WTC11 (cell line): ENCODE data around the gene POFUT2. TPM values are rescaled to one million over a fixed set of nuclear protein-coding genes. Genes with fewer than 3 reads are reported as not detected.

Experiments
- ATAC-seq: fragments of 200-7000 bp; cut with Tn5 transposase; 2 replicates; pipeline ENCODE4 v1.10.0; 2021; ENCODE audit warnings: mild to moderate bottlenecking, moderate library complexity
- CTCF ChIA-PET: fragments of 300-600 bp; sonication (Branson Sonifier 250); formaldehyde crosslinking; loops from one replicate; lab custom pipeline; 2021; ENCODE audit warnings: antibody characterized with exemption; lab: Charles Lee
- POLR2A ChIA-PET: fragments of 350-600 bp; sonication (Branson Sonifier 250); formaldehyde crosslinking; loops from one replicate; lab custom pipeline; 2021; ENCODE audit warnings: antibody characterized with exemption; lab: Charles Lee
- DNase-seq: peaks from one replicate; pipeline ENCODE4 v3.0.0; 2021; ENCODE audit warnings: low spot score
- H3K27ac Mint-ChIP-seq: 2 replicates; pipeline ENCODE4 v1.8.0; 2021; ENCODE audit warnings: mixed read lengths
- H3K27me3 Mint-ChIP-seq: 2 replicates; pipeline ENCODE4 v1.8.0; 2021; ENCODE audit warnings: low read depth, mild to moderate bottlenecking, moderate library complexity, mixed read lengths
- H3K36me3 Mint-ChIP-seq: 2 replicates; pipeline ENCODE4 v1.8.0; 2021; ENCODE audit warnings: mixed read lengths
- H3K4me1 Mint-ChIP-seq: 2 replicates; pipeline ENCODE4 v1.8.0; 2022; ENCODE audit warnings: mixed read lengths
- H3K4me3 Mint-ChIP-seq: 2 replicates; pipeline ENCODE4 v1.8.0; 2021; ENCODE audit warnings: mild to moderate bottlenecking, moderate library complexity, mixed read lengths
- H3K9me3 Mint-ChIP-seq: 2 replicates; pipeline ENCODE4 v1.8.0; 2021; ENCODE audit warnings: mixed read lengths
- CBFB ChIP-seq: sonication (generic); formaldehyde crosslinking; IDR thresholded peaks from 2 replicates; pipeline ENCODE4 v1.8.1; 2022; ENCODE audit warnings: mild to moderate bottlenecking, low read depth, missing genetic modification reagents
- ERG ChIP-seq: fragments of 250-450 bp; sonication (Bioruptor Pico); IDR thresholded peaks from 2 replicates; pipeline ENCODE4 v1.8.0; 2021; ENCODE audit warnings: mild to moderate bottlenecking
- HMGXB4 ChIP-seq: sonication (generic); formaldehyde crosslinking; IDR thresholded peaks from 2 replicates; pipeline ENCODE4 v1.8.1; 2023; ENCODE audit warnings: mild to moderate bottlenecking, moderate library complexity, missing genetic modification reagents
- JUN ChIP-seq: sonication (generic); formaldehyde crosslinking; IDR thresholded peaks from 2 replicates; pipeline ENCODE4 v1.8.0; 2023; ENCODE audit warnings: mild to moderate bottlenecking, missing genetic modification reagents
- NFATC4 ChIP-seq: fragments of 250-450 bp; sonication (Bioruptor Pico); IDR thresholded peaks from 2 replicates; pipeline ENCODE4 v1.9.0; 2021; ENCODE audit warnings: mild to moderate bottlenecking
- NFE2L1 ChIP-seq: sonication (generic); formaldehyde crosslinking; IDR thresholded peaks from 2 replicates; pipeline ENCODE4 v1.8.1; 2023; ENCODE audit warnings: missing genetic modification reagents
- PRDM15 ChIP-seq: sonication (generic); formaldehyde crosslinking; IDR thresholded peaks from 2 replicates; pipeline ENCODE4 v1.8.0; 2022; ENCODE audit warnings: missing genetic modification reagents
- SOX15 ChIP-seq: fragments of 250-450 bp; sonication (Bioruptor Pico); IDR thresholded peaks from 2 replicates; pipeline ENCODE4 v1.9.0; 2021; ENCODE audit warnings: mild to moderate bottlenecking
- TEAD1 ChIP-seq: sonication (generic); formaldehyde crosslinking; IDR thresholded peaks from 2 replicates; pipeline ENCODE4 v1.8.0; 2022; ENCODE audit warnings: mild to moderate bottlenecking, missing genetic modification reagents
- ZNF219 ChIP-seq: sonication (generic); formaldehyde crosslinking; IDR thresholded peaks from 2 replicates; pipeline ENCODE4 v1.8.0; 2023; ENCODE audit warnings: missing genetic modification reagents, mild to moderate bottlenecking, borderline replicate concordance
- ZNF281 ChIP-seq: sonication (generic); formaldehyde crosslinking; IDR thresholded peaks from 2 replicates; pipeline ENCODE4 v1.8.0; 2023; ENCODE audit warnings: mild to moderate bottlenecking, missing genetic modification reagents
- ZNF512 ChIP-seq: sonication (generic); formaldehyde crosslinking; IDR thresholded peaks from 2 replicates; pipeline ENCODE4 v1.8.1; 2022; ENCODE audit warnings: missing genetic modification reagents, borderline replicate concordance
- ZSCAN18 ChIP-seq: fragments of 250-450 bp; sonication (Bioruptor Pico); IDR thresholded peaks from 2 replicates; pipeline ENCODE4 v2.1.2; 2022; ENCODE audit warnings: mild to moderate bottlenecking, moderate library complexity
- total RNA-seq: library from RNA; stranded (reverse); gene quantifications from 3 replicates; pipeline ENCODE4 v1.2.3, GENCODE V29; 2021

POFUT2 gene
- total RNA-seq, 1 experiment from 2014 or later: 39.7 TPM

- TF ChIP-seq PRDM15 (CRISPR knock-in tag) (no peak), NFATC4 (CRISPR knock-in tag) (no peak)
These were observed 18.1 kb upstream of the POFUT2 start (continued) for GRCh38 chr21:45305836-45306235.

- Mint-ChIP-seq H3K4me1 (peaks cover 6% of the 10 kb centered on the region; the same call in 1 of the 2 replicates), H3K27me3 (no peaks in the 10 kb centered on the region)
These were observed 17.2 kb upstream of the POFUT2 start for GRCh38 chr21:45304945-45305344.

GRCh38 chr21:45304476-45304830 is 16.8 kb upstream of the POFUT2 start:
- ChIA-PET POLR2A (no interaction called here), CTCF (no interaction called here)
- ATAC-seq: no peak
- DNase-seq: peak; percentile 7
- TF ChIP-seq ZSCAN18 (no peak), NFE2L1 (CRISPR knock-in tag) (no peak)
- Mint-ChIP-seq H3K9me3 (no peaks in the 10 kb centered on the region), H3K27ac (no peak overlapping the region; the same call in 1 of the 2 replicates), H3K4me3 (no peak overlapping the region), H3K36me3 (no peaks in the 10 kb centered on the region), H3K4me1 (peaks cover 5% of the 10 kb centered on the region; the same call in 1 of the 2 replicates), H3K27me3 (no peaks in the 10 kb centered on the region)

More at GRCh38 chr21:45304945-45305344, 17.2 kb upstream of the POFUT2 start:
- peak; percentile 5 for DNase-seq
- TF ChIP-seq SOX15 (CRISPR knock-in tag): no peak
- no peak for TF ChIP-seq HMGXB4 (CRISPR knock-in tag)
- no peak for TF ChIP-seq ZNF512 (CRISPR knock-in tag)
- TF ChIP-seq, all 79 proteins: peak for 0
- no peaks in the 10 kb centered on the region for H3K9me3 Mint-ChIP-seq
- ChIA-PET CTCF (no interaction called here), POLR2A (no interaction called here)
- ATAC-seq: no peak
- H3K4me3 Mint-ChIP-seq: no peak overlapping the region
- no peak overlapping the region; the same call in 1 of the 2 replicates for H3K27ac Mint-ChIP-seq
- no peaks in the 10 kb centered on the region for H3K36me3 Mint-ChIP-seq

GRCh38 chr21:45303751-45304475 is 16.2 kb upstream of the POFUT2 start:
- H3K27ac Mint-ChIP-seq: peak overlapping the region; percentile 19; the same call in 1 of the 2 replicates
- POLR2A ChIA-PET: no interaction called here
- no peak for TF ChIP-seq ZNF512 (CRISPR knock-in tag)
- TF ChIP-seq ZNF219 (CRISPR knock-in tag): no peak
- TF ChIP-seq JUN (CRISPR knock-in tag): no peak
- no peak for TF ChIP-seq ERG (CRISPR knock-in tag)
- TF ChIP-seq CBFB: no peak
- no peak for TF ChIP-seq ZNF281 (CRISPR knock-in tag)
- TF ChIP-seq TEAD1 (CRISPR knock-in tag): no peak

More at GRCh38 chr21:45303751-45304475, 16.2 kb upstream of the POFUT2 start:
- Mint-ChIP-seq H3K9me3 (no peaks in the 10 kb centered on the region), H3K27me3 (no peaks in the 10 kb centered on the region), H3K4me3 (no peak overlapping the region), H3K4me1 (no peaks in the 10 kb centered on the region), H3K36me3 (no peaks in the 10 kb centered on the region)
- CTCF ChIA-PET: no interaction called here
- DNase-seq (peak; percentile 5), ATAC-seq (no peak)
